H1 (cell line): ENCODE data around the gene ACAT2. TPM values are rescaled to one million over a fixed set of nuclear protein-coding genes. Genes with fewer than 3 reads are reported as not detected.

Source experiments
- CTCF ChIA-PET: fragments of 300-600 bp; sonication (Branson Sonifier 250); formaldehyde crosslinking; loops from one replicate; lab custom pipeline; 2021; ENCODE audit not compliant: partially characterized antibody; lab: Charles Lee
- POLR2A ChIA-PET: fragments of 300-600 bp; sonication (Branson Sonifier 250); formaldehyde crosslinking; loops from one replicate; lab custom pipeline; 2021; ENCODE audit warnings: inconsistent platforms; ENCODE audit not compliant: partially characterized antibody; lab: Charles Lee
- DNase-seq, 2 experiments: peaks; one replicate each; pipeline versions ENCODE4 v3.0.0 to v3.0.0-alpha.2; 2010 to 2022; ENCODE audit warnings: low spot score in 2 of 2, low read depth in 1 of 2, mixed read lengths in 1 of 2
- FAIRE-seq: peaks from 2 replicates; lab custom pipeline; 2011; peaks lifted over from hg19 to GRCh38; lab: Jason Lieb, UNC
- H2AFZ ChIP-seq: 2 replicates; pipeline ENCODE4 v1.8.1; 2012; ENCODE audit warnings: low read length, inconsistent platforms
- H2AK5ac ChIP-seq: 2 replicates; pipeline ENCODE4 v1.6.1; 2013; ENCODE audit warnings: low read depth, low read length
- H2BK120ac ChIP-seq: replicated peaks from 2 replicates; pipeline ENCODE3; 2013; ENCODE audit warnings: low read depth, low read length, inconsistent platforms
- H2BK12ac ChIP-seq: 2 replicates; pipeline ENCODE4 v1.6.1; 2013; ENCODE audit warnings: low read depth, low read length
- H2BK15ac ChIP-seq: 2 replicates; pipeline ENCODE4 v1.6.1; 2013; ENCODE audit warnings: low read length
- H2BK20ac ChIP-seq: 2 replicates; pipeline ENCODE4 v1.6.1; 2013; ENCODE audit warnings: low read length
- H2BK5ac ChIP-seq: 2 replicates; pipeline ENCODE4 v1.6.1; 2013; ENCODE audit warnings: low read depth, low read length
- H3K14ac ChIP-seq: 2 replicates; pipeline ENCODE4 v1.6.1; 2013; ENCODE audit warnings: inconsistent platforms; ENCODE audit not compliant: insufficient read length
- H3K18ac ChIP-seq: 2 replicates; pipeline ENCODE4 v1.6.1; 2013; ENCODE audit warnings: low read length; ENCODE audit errors: extremely low read depth
- H3K23ac ChIP-seq: 2 replicates; pipeline ENCODE4 v1.6.1; 2013; ENCODE audit warnings: inconsistent platforms; ENCODE audit not compliant: insufficient read length
- H3K23me2 ChIP-seq: 2 replicates; pipeline ENCODE4 v1.6.1; 2013; ENCODE audit warnings: low read depth, low read length
- H3K27ac ChIP-seq: 2 replicates; pipeline ENCODE4 v1.6.1; 2011; ENCODE audit warnings: low read depth, low read length, inconsistent platforms
- H3K27me3 ChIP-seq, 4 experiments: replicated peaks in 1 of 4; 1 replicate in 1 of 4; 2 replicates in 3 of 4; pipeline versions ENCODE4 v1.6.1 to v1.8.1; 2011 to 2013; ENCODE audit warnings: low read length in 3 of 4, mild to moderate bottlenecking in 3 of 4, inconsistent platforms in 2 of 4, mixed read lengths in 2 of 4, moderate library complexity in 1 of 4; ENCODE audit not compliant: control insufficient read depth in 3 of 4, insufficient read depth in 3 of 4; ENCODE audit errors: extremely low read depth in 1 of 4
- H3K36me3 ChIP-seq, 4 experiments: 2 replicates each; pipeline versions ENCODE4 v1.6.1 to v1.8.1; 2011 to 2013; ENCODE audit warnings: mild to moderate bottlenecking in 4 of 4, low read length in 3 of 4, moderate library complexity in 2 of 4, control low read depth in 1 of 4, inconsistent platforms in 1 of 4; ENCODE audit not compliant: insufficient read depth in 4 of 4, control insufficient read depth in 2 of 4
- H3K4ac ChIP-seq: replicated peaks from 2 replicates; pipeline ENCODE3; 2013; ENCODE audit warnings: low read length, low read depth, mixed read lengths, inconsistent platforms; ENCODE audit not compliant: insufficient read length
- H3K4me1 ChIP-seq, 4 experiments: replicated peaks in 1 of 4; 1 replicate in 1 of 4; 2 replicates in 3 of 4; pipeline versions ENCODE4 v1.6.1 to v1.8.1; 2011 to 2013; ENCODE audit warnings: low read length in 3 of 4, inconsistent platforms in 2 of 4, mixed read lengths in 1 of 4; ENCODE audit not compliant: insufficient read depth in 4 of 4, control insufficient read depth in 3 of 4
- H3K4me2 ChIP-seq, 2 experiments: 2 replicates each; pipeline versions ENCODE4 v1.6.1 to v1.8.1; 2011 to 2013; ENCODE audit warnings: low read depth in 2 of 2, low read length in 2 of 2, control low read depth in 1 of 2, inconsistent platforms in 1 of 2, mild to moderate bottlenecking in 1 of 2; ENCODE audit not compliant: insufficient read depth in 1 of 2
- H3K4me3 ChIP-seq, 4 experiments: fragments of 200-600, 300-600 bp in 1 of 4; sonication (generic), shearing (Covaris generic), sonication (Bioruptor Twin) in 1 of 4; 2 replicates each; pipeline versions ENCODE4 v1.5.1 to v1.8.1; 2011 to 2016; ENCODE audit warnings: low read length in 4 of 4, low read depth in 3 of 4, control low read depth in 2 of 4, inconsistent platforms in 2 of 4, mild to moderate bottlenecking in 2 of 4, mixed read lengths in 1 of 4, moderate library complexity in 1 of 4; ENCODE audit not compliant: insufficient read depth in 2 of 4; ENCODE audit errors: extremely low read depth in 1 of 4
- H3K56ac ChIP-seq: replicated peaks from 2 replicates; pipeline ENCODE3; 2013; ENCODE audit warnings: low read depth, mild to moderate bottlenecking, mixed read lengths, low read length, inconsistent platforms; ENCODE audit not compliant: insufficient read length
- H3K79me1 ChIP-seq: 2 replicates; pipeline ENCODE4 v1.6.1; 2013; ENCODE audit warnings: low read depth, low read length, control low read depth
- H3K79me2 ChIP-seq, 2 experiments: 2 replicates each; pipeline versions ENCODE4 v1.6.1 to v1.8.1; 2012 to 2013; ENCODE audit warnings: low read length in 2 of 2, mild to moderate bottlenecking in 2 of 2, inconsistent platforms in 1 of 2; ENCODE audit not compliant: insufficient read depth in 2 of 2, control insufficient read depth in 1 of 2
- H3K9ac ChIP-seq, 4 experiments: replicated peaks in 1 of 4; 1 replicate in 1 of 4; 2 replicates in 3 of 4; pipeline versions ENCODE4 v1.6.1 to v1.8.1; 2011 to 2013; ENCODE audit warnings: low read depth in 3 of 4, low read length in 3 of 4, control low read depth in 2 of 4, mild to moderate bottlenecking in 2 of 4, moderate library complexity in 2 of 4, inconsistent platforms in 1 of 4; ENCODE audit errors: extremely low read depth in 1 of 4
- H3K9me3 ChIP-seq, 2 experiments: 2 replicates each; pipeline versions ENCODE4 v1.6.1 to v1.8.1; 2012 to 2013; ENCODE audit warnings: mild to moderate bottlenecking in 2 of 2, moderate library complexity in 2 of 2, control low read depth in 1 of 2, inconsistent platforms in 1 of 2, low read depth in 1 of 2, low read length in 1 of 2, mixed read lengths in 1 of 2; ENCODE audit not compliant: insufficient read depth in 2 of 2
- H4K20me1 ChIP-seq, 2 experiments: replicated peaks in 1 of 2; 2 replicates each; pipeline versions ENCODE3 to v1.8.1; 2011 to 2013; ENCODE audit warnings: inconsistent platforms in 2 of 2, low read length in 2 of 2, mild to moderate bottlenecking in 1 of 2; ENCODE audit not compliant: insufficient read depth in 2 of 2, control insufficient read depth in 1 of 2
- H4K5ac ChIP-seq: 2 replicates; pipeline ENCODE4 v1.6.1; 2013; ENCODE audit warnings: low read length, low read depth, mixed read lengths, inconsistent platforms; ENCODE audit not compliant: insufficient read length
- H4K8ac ChIP-seq: 2 replicates; pipeline ENCODE4 v1.8.0; 2013; ENCODE audit warnings: mild to moderate bottlenecking, moderate library complexity, low read length, inconsistent platforms; ENCODE audit not compliant: insufficient read depth; ENCODE audit errors: extremely low read depth
- H4K91ac ChIP-seq: replicated peaks from 2 replicates; pipeline ENCODE3; 2013; ENCODE audit warnings: low read length, mixed read lengths, inconsistent platforms; ENCODE audit not compliant: insufficient read length
- ATF2 ChIP-seq: IDR thresholded peaks from 2 replicates; pipeline ENCODE4 v1.6.1; 2012; ENCODE audit warnings: low read length, inconsistent platforms
- ATF3 ChIP-seq: IDR thresholded peaks from 2 replicates; pipeline ENCODE4 v1.6.1; 2011; ENCODE audit warnings: low read depth, mild to moderate bottlenecking, low read length; ENCODE audit not compliant: insufficient read depth
- BACH1 ChIP-seq: IDR thresholded peaks from 2 replicates; pipeline ENCODE4 v1.6.1; 2012; ENCODE audit warnings: low read length, improper control_type of control experiment
- CBX8 ChIP-seq: fragments of 300-800, 300-1000 bp; sonication (generic); IDR thresholded peaks from 2 replicates; pipeline ENCODE4 v1.7.1; 2016; ENCODE audit warnings: low read depth, low read length, borderline replicate concordance
- FOSL1 ChIP-seq: IDR thresholded peaks from 2 replicates; pipeline ENCODE4 v1.6.1; 2011; ENCODE audit warnings: mild to moderate bottlenecking, low read depth, low read length, moderate library complexity; ENCODE audit not compliant: insufficient read depth
- GTF2F1 ChIP-seq: IDR thresholded peaks from 2 replicates; pipeline ENCODE4 v1.6.1; 2012; ENCODE audit warnings: low read depth, low read length, improper control_type of control experiment, borderline replicate concordance
- JUND ChIP-seq: IDR thresholded peaks from 2 replicates; pipeline ENCODE4 v1.6.1; 2011; ENCODE audit warnings: mild to moderate bottlenecking, improper control_type of control experiment, low read length
- POU5F1 ChIP-seq: IDR thresholded peaks from 2 replicates; pipeline ENCODE4 v1.6.1; 2011; ENCODE audit warnings: low read depth, mild to moderate bottlenecking, low read length, moderate library complexity
- SIN3A ChIP-seq, 2 experiments: IDR thresholded peaks in 1 of 2; conservative IDR thresholded peaks in 1 of 2; 2 replicates each; pipeline ENCODE4 v1.6.1; 2011 to 2012; ENCODE audit warnings: low read length in 2 of 2, improper control_type of control experiment in 1 of 2, low read depth in 1 of 2, mild to moderate bottlenecking in 1 of 2
- TAF1 ChIP-seq: IDR thresholded peaks from 2 replicates; pipeline ENCODE4 v1.6.1; 2011; ENCODE audit warnings: mild to moderate bottlenecking, low read depth, low read length
- TBP ChIP-seq: IDR thresholded peaks from 2 replicates; pipeline ENCODE4 v1.6.1; 2011; ENCODE audit warnings: low read depth, low read length, improper control_type of control experiment
- TEAD4 ChIP-seq: IDR thresholded peaks from 2 replicates; pipeline ENCODE4 v1.6.1; 2012; ENCODE audit warnings: low read depth, low read length, inconsistent platforms, mixed read lengths
- YY1 ChIP-seq: IDR thresholded peaks from 2 replicates; pipeline ENCODE4 v1.6.1; 2011; ENCODE audit warnings: low read depth, mild to moderate bottlenecking, low read length
- WGBS, 2 experiments: shearing (Covaris generic) in 1 of 2; methylation state at CpG; one replicate each; pipeline versions ENCODE4 v1.1.6 to v1.1.7; 2013 to 2015; ENCODE audit warnings: low lambda C conversion rate in 2 of 2, mixed read lengths in 2 of 2, inconsistent platforms in 1 of 2, low coverage in 1 of 2, missing lambda C conversion rate in 1 of 2; ENCODE audit not compliant: insufficient replicate concordance in 2 of 2, insufficient coverage in 1 of 2, insufficient read length in 1 of 2; ENCODE audit errors: extremely low coverage in 1 of 2, missing lambda C conversion rate in 1 of 2; 5-methylcytosine and 5-hydroxymethylcytosine counted together
- polyA plus RNA-seq, 7 experiments: library from polyadenylated mRNA; depleted of rRNA in 3 of 7; stranded (reverse) in 5 of 7; unstranded in 2 of 7; fragments of >200 nt in 5 of 7; fragments of 200-250 nt in 2 of 7; gene quantifications; 1 replicate in 5 of 7; 2 replicates in 1 of 7; 4 replicates in 1 of 7; pipeline versions ENCODE4 v1.2.1 to v1.2.3, GENCODE V29; 2011 to 2013; ENCODE audit warnings: missing spikeins in 2 of 7, mixed read lengths in 2 of 7
- total RNA-seq: library from RNA; stranded (reverse); fragmentation: NEBNext Ultra II Directional; extraction: Animal tissue kit (Norgen Biotek cat#: 25700); gene quantifications from 2 replicates; pipeline ENCODE4 v1.2.1, GENCODE V29; 2021

Gene ACAT2
- total and polyA plus RNA-seq, 2 of the 8 experiments (the other 6 are each of a cell fraction or from before 2014, with no cell fraction given): 61.6 to 166 TPM

- no peak overlapping the region for H3K27ac ChIP-seq
- no peak overlapping the region for H3K14ac ChIP-seq
- TF ChIP-seq FOSL1 (no peak), YY1 (no peak), SIN3A (conservative IDR thresholded peaks at IDR 0.05 in 1 of 2, IDR thresholded peaks at IDR 0.05 in 1 of 2; ENCODE audit: low read depth in 1 of 2, low read length in 2 of 2) (no peak), CBX8 (no peak), GTF2F1 (no peak), ATF2 (no peak), ATF3 (no peak), BACH1 (no peak), TEAD4 (no peak), POU5F1 (no peak), JUND (no peak), TAF1 (no peak), TBP (no peak)
- no peak overlapping the region for H3K56ac ChIP-seq
- H3K4me1 ChIP-seq: peaks cover 0 to 11% (median 5%) of the 10 kb centered on the region in 4 experiments; a peak in 6 of 7 replicates
- DNase-seq: no peak
- 90% methylated on average over 3 of the region's 3 CpGs; no CpG with 5 or more reads in 1 of the 2 experiments for WGBS, 2 experiments
- H2AFZ ChIP-seq: no peak overlapping the region
- H4K91ac ChIP-seq: no peak overlapping the region
- H2BK12ac ChIP-seq: no peak overlapping the region
- no peaks in the 10 kb centered on the region for H3K79me1 ChIP-seq
- no peak overlapping the region for H2AK5ac ChIP-seq
- H2BK5ac ChIP-seq: no peak overlapping the region
- no peak overlapping the region for H3K9ac ChIP-seq
- H3K18ac ChIP-seq: no peak overlapping the region
- FAIRE-seq: no peak
- H3K9me3 ChIP-seq: no peaks in the 10 kb centered on the region
- ChIA-PET CTCF (interaction anchor here (1.4 to 2.1 kb wide), 3 partner anchors 10 to 33 kb away, joined by 3 to 14 read pairs (median 3); no protein-coding TSS in a partner anchor), POLR2A (no interaction called here)
- H3K23ac ChIP-seq: no peak overlapping the region
- H3K4me2 ChIP-seq: no peak overlapping the region
- no peak overlapping the region for H3K4ac ChIP-seq
- no peak overlapping the region for H2BK15ac ChIP-seq
- H2BK120ac ChIP-seq: no peak overlapping the region
- H3K79me2 ChIP-seq: no peaks in the 10 kb centered on the region
- no peak overlapping the region for H3K4me3 ChIP-seq
- no peaks in the 10 kb centered on the region for H3K23me2 ChIP-seq
- no peak overlapping the region for H4K8ac ChIP-seq
- peaks cover 0 to 2% of the 10 kb centered on the region in 2 experiments for H4K20me1 ChIP-seq
- no peaks in the 10 kb centered on the region for H3K36me3 ChIP-seq
- H3K27me3 ChIP-seq: no peaks in the 10 kb centered on the region
- H2BK20ac ChIP-seq: no peak overlapping the region
- H4K5ac ChIP-seq: no peak overlapping the region
Observed at GRCh38 chr6:159823953-159824352, 62.1 kb downstream of the ACAT2 start.
